ENCODE results near the gene CWC27. TPM values are rescaled to one million over a fixed set of nuclear protein-coding genes. Genes with fewer than 3 reads are reported as not detected.

Gene CWC27
- polyA plus RNA-seq, 1 experiment, result 39.5 TPM

GRCh38 chr5:65021527-65022226 lies 252.9 kb downstream of the CWC27 start:
- H3K27ac ChIP-seq (ENCODE audit: low read depth, low read length), result no peak overlapping the region

GRCh38 chr5:65022932-65023331 lies 254.2 kb downstream of the CWC27 start:
- no peak for DNase-seq (ENCODE audit: low read depth, low spot score)
- H3K27me3 ChIP-seq (ENCODE audit: control insufficient read depth, insufficient read depth, low read length), result no peaks in the 10 kb centered on the region
- ChIA-PET CTCF (no interaction called here), POLR2A (no interaction called here)
- TF ChIP-seq CTCF (IDR thresholded peaks at IDR 0.05; ENCODE audit: low read depth, low read length), result no peak
- no peaks in the 10 kb centered on the region for H3K9me3 ChIP-seq (ENCODE audit: control insufficient read depth, insufficient read depth, low read length)
- H3K4me3 ChIP-seq (ENCODE audit: low read depth, low read length), result no peak overlapping the region
- H3K27ac ChIP-seq (ENCODE audit: low read depth, low read length), result no peak overlapping the region

More at GRCh38 chr5:65021527-65022226, 252.9 kb downstream of the CWC27 start:
- H3K4me3 ChIP-seq (ENCODE audit: low read depth, low read length), result no peak overlapping the region
- POLR2A ChIA-PET, result interaction anchor here (0.6 kb wide), 1 partner anchor 32 kb away, joined by 3 read pairs; no protein-coding TSS in a partner anchor
- H3K9me3 ChIP-seq (ENCODE audit: control insufficient read depth, insufficient read depth, low read length), result no peaks in the 10 kb centered on the region
- H3K27me3 ChIP-seq (ENCODE audit: control insufficient read depth, insufficient read depth, low read length), result no peaks in the 10 kb centered on the region
- no peak for TF ChIP-seq CTCF (IDR thresholded peaks at IDR 0.05; ENCODE audit: low read depth, low read length)
- no peak for DNase-seq (ENCODE audit: low read depth, low spot score)
- CTCF ChIA-PET, result no interaction called here

GRCh38 chr5:65024681-65025080 lies 256.0 kb downstream of the CWC27 start:
- no peak for DNase-seq (ENCODE audit: low read depth, low spot score)
- Histone ChIP-seq H3K27ac (ENCODE audit: low read depth, low read length) (no peak overlapping the region), H3K4me3 (ENCODE audit: low read depth, low read length) (no peak overlapping the region), H3K27me3 (ENCODE audit: control insufficient read depth, insufficient read depth, low read length) (no peaks in the 10 kb centered on the region), H3K9me3 (ENCODE audit: control insufficient read depth, insufficient read depth, low read length) (no peaks in the 10 kb centered on the region)
- POLR2A ChIA-PET, result no interaction called here
- CTCF ChIA-PET, result no interaction called here
- no peak for TF ChIP-seq CTCF (IDR thresholded peaks at IDR 0.05; ENCODE audit: low read depth, low read length)

- Histone ChIP-seq H3K27ac (ENCODE audit: low read depth, low read length) (no peak overlapping the region), H3K27me3 (ENCODE audit: control insufficient read depth, insufficient read depth, low read length) (no peaks in the 10 kb centered on the region), H3K9me3 (ENCODE audit: control insufficient read depth, insufficient read depth, low read length) (peaks cover 6% of the 10 kb centered on the region), H3K4me3 (ENCODE audit: low read depth, low read length) (no peak overlapping the region)
- POLR2A ChIA-PET, result interaction anchor here (0.5 to 0.7 kb wide), 2 partner anchors 10 to 189 kb away, joined by 3 to 5 read pairs; no protein-coding TSS in a partner anchor
- no peak for DNase-seq (ENCODE audit: low read depth, low spot score)
- TF ChIP-seq CTCF (IDR thresholded peaks at IDR 0.05; ENCODE audit: low read depth, low read length), result no peak
- CTCF ChIA-PET, result no interaction called here
Observed at GRCh38 chr5:65026816-65027548, 258.3 kb downstream of the CWC27 start.

- Histone ChIP-seq H3K9me3 (ENCODE audit: control insufficient read depth, insufficient read depth, low read length) (peaks cover 6% of the 10 kb centered on the region), H3K27ac (ENCODE audit: low read depth, low read length) (no peak overlapping the region), H3K4me3 (ENCODE audit: low read depth, low read length) (no peak overlapping the region), H3K27me3 (ENCODE audit: control insufficient read depth, insufficient read depth, low read length) (no peaks in the 10 kb centered on the region)
- no peak for DNase-seq (ENCODE audit: low read depth, low spot score)
- TF ChIP-seq CTCF (IDR thresholded peaks at IDR 0.05; ENCODE audit: low read depth, low read length), result no peak
- ChIA-PET CTCF (interaction anchor here (0.6 kb wide), 1 partner anchor 73 kb away, joined by 3 read pairs; no protein-coding TSS in a partner anchor), POLR2A (no interaction called here)
Observed at GRCh38 chr5:65029178-65029577, 260.4 kb downstream of the CWC27 start.

All from AG04450 (cell line).